Hepatocyte (in vitro differentiated cells): ENCODE data around the gene MAGI3.

ENCODE experiments used
- EZH2 ChIP-seq: fragments of 200-600 bp; sonication (generic); IDR thresholded peaks from 2 replicates; pipeline ENCODE4 v1.6.1; 2016; ENCODE audit warnings: antibody characterized with exemption, mild to moderate bottlenecking, borderline replicate concordance
- EZH2phosphoT487 ChIP-seq: fragments of 200-600 bp; sonication (generic); IDR thresholded peaks from one replicate; pipeline ENCODE4 v1.6.1; 2018; ENCODE audit warnings: antibody characterized with exemption, mild to moderate bottlenecking, low read depth, moderate library complexity; ENCODE audit not compliant: unreplicated experiment, severe bottlenecking
- TF ChIP-seq, protein P1 (sequence below): fragments of 200-600 bp; sonication (generic); IDR thresholded peaks from 2 replicates; pipeline ENCODE4 v1.5.1; 2016; ENCODE audit warnings: antibody characterized with exemption, mild to moderate bottlenecking; ENCODE audit not compliant: poor library complexity

DNA sequence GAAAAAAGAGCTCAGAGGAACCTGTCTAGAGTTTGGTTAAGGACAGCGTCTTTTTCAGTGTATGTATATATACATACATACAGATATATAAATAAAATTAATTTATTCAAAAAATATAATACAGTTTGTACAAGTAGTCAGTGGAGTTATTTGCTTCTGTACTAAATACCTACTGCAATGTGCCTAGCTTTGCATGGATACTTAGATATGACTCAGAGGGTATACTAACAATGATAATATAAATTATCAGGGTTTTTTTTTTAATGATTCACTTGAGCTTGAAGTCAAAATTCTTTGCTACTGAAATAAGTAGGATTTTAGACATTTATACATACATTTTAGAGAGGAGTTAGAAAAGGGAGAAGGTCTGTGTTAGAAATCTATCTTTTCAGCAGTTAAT, 251.1 kb downstream of the MAGI3 start:
- TF ChIP-seq, protein P1, sequence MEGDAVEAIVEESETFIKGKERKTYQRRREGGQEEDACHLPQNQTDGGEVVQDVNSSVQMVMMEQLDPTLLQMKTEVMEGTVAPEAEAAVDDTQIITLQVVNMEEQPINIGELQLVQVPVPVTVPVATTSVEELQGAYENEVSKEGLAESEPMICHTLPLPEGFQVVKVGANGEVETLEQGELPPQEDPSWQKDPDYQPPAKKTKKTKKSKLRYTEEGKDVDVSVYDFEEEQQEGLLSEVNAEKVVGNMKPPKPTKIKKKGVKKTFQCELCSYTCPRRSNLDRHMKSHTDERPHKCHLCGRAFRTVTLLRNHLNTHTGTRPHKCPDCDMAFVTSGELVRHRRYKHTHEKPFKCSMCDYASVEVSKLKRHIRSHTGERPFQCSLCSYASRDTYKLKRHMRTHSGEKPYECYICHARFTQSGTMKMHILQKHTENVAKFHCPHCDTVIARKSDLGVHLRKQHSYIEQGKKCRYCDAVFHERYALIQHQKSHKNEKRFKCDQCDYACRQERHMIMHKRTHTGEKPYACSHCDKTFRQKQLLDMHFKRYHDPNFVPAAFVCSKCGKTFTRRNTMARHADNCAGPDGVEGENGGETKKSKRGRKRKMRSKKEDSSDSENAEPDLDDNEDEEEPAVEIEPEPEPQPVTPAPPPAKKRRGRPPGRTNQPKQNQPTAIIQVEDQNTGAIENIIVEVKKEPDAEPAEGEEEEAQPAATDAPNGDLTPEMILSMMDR = no peak
- TF ChIP-seq EZH2 = no peak
- TF ChIP-seq EZH2phosphoT487 = no peak
